ENCODE data around the gene TRRAP. TPM values are rescaled to one million over a fixed set of nuclear protein-coding genes. Genes with fewer than 3 reads are reported as not detected.

Gene TRRAP
- polyA plus RNA-seq, 1 donor: 24.7 TPM

DNA sequence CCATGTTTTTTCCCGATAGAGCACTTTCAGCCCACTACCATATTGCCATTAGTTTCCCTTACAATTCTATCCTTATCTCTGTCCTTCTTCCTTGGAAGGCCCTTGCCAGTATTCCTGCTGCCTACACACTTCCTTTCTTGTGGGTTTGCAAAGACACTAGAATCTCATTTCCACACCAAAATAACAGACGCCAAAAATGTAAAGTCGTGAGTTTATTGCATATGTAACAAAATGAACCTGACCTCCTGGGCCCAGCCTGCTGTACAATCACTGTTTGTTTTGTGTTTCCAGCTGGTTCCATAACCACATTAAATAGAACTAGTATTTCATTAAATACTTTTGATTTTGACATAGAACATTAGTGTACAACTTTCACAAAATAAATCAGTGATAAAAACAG, 148.9 kb downstream of the TRRAP start:
- no peak for DNase-seq
- Histone ChIP-seq H3K36me3 (ENCODE audit: control insufficient read depth, insufficient read depth, low read length) (peaks cover 48% of the 10 kb centered on the region), H3K27ac (ENCODE audit: low read length) (no peak overlapping the region), H3K4me3 (ENCODE audit: low read length) (no peak overlapping the region), H3K4me1 (ENCODE audit: control insufficient read depth, insufficient read depth, low read length) (no peaks in the 10 kb centered on the region), H3K27me3 (ENCODE audit: control insufficient read depth, insufficient read depth, low read length) (no peaks in the 10 kb centered on the region), H3K9me3 (ENCODE audit: control insufficient read depth, low read depth, low read length) (peaks cover 3% of the 10 kb centered on the region)
- no CpG with 5 or more reads among the region's 3 CpGs for WGBS (ENCODE audit: insufficient coverage, low lambda C conversion rate)

DNA sequence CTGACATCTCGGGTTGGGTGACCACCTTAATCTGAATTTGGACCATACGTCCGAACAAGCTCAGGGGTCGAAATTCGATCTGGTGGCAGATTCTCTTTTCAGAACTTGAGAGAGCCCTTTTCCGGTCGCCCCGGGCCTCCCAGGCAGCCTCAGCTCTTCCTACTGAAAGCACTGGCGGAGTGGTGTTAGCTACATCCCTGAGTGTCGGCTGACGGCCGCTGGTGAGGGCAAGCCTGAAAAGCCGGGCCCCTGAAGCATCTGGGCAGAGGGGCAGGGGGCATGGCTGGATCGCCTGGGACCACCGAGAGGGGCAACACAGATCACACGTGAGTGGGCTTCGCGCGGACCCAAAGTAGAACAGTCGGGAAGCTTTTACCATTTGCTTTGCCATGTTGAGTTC, 149.5 kb downstream of the TRRAP start:
- Histone ChIP-seq H3K27me3 (ENCODE audit: control insufficient read depth, insufficient read depth, low read length) (no peaks in the 10 kb centered on the region), H3K9me3 (ENCODE audit: control insufficient read depth, low read depth, low read length) (peaks cover 3% of the 10 kb centered on the region), H3K27ac (ENCODE audit: low read length) (no peak overlapping the region), H3K4me1 (ENCODE audit: control insufficient read depth, insufficient read depth, low read length) (no peaks in the 10 kb centered on the region), H3K4me3 (ENCODE audit: low read length) (no peak overlapping the region), H3K36me3 (ENCODE audit: control insufficient read depth, insufficient read depth, low read length) (peaks cover 51% of the 10 kb centered on the region)
- no CpG with 5 or more reads among the region's 20 CpGs for whole genome bisulfite sequencing (ENCODE audit: insufficient coverage, low lambda C conversion rate)
- DNase-seq: no peak

DNA sequence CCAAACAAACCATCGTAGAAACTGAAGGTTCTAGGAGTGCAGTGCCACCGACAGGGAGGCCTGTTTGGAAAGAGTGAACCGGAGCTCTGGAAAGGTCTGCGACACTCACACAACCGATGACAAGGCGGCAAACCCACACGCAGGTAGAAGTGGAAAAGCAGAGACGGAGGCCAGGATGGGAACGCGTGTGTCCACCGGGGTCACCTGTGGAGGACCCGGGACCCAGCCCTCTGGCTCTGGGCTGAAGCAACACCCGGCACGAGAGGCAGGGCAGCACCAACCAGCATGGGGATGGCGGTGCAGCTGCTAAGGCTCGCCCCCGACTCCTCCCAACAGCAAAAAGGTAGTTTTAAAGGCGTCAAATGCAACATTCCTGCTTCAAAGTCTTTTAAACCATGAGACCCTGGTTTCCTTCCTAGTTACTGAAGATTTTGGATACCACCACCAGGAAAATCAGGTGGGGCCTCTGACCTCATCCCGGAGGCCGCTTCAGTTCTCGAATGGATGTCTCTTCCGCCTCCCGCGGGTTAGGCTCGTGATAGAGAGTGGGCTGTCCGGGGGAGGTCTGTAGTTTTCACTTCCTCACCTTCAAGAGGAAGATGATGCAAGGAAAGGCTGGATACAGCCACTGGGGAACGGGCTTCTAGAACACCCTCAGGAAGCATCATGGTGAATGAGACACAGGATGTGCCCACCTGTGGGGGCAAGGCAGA, 150.1 kb downstream of the TRRAP start:
- Histone ChIP-seq H3K27ac (ENCODE audit: low read length) (no peak overlapping the region), H3K9me3 (ENCODE audit: control insufficient read depth, low read depth, low read length) (peaks cover 3% of the 10 kb centered on the region), H3K4me3 (ENCODE audit: low read length) (no peak overlapping the region), H3K27me3 (ENCODE audit: control insufficient read depth, insufficient read depth, low read length) (no peaks in the 10 kb centered on the region), H3K36me3 (ENCODE audit: control insufficient read depth, insufficient read depth, low read length) (peaks cover 56% of the 10 kb centered on the region), H3K4me1 (ENCODE audit: control insufficient read depth, insufficient read depth, low read length) (no peaks in the 10 kb centered on the region)
- DNase-seq: no peak
- no CpG with 5 or more reads among the region's 27 CpGs for WGBS (ENCODE audit: insufficient coverage, low lambda C conversion rate)

DNA sequence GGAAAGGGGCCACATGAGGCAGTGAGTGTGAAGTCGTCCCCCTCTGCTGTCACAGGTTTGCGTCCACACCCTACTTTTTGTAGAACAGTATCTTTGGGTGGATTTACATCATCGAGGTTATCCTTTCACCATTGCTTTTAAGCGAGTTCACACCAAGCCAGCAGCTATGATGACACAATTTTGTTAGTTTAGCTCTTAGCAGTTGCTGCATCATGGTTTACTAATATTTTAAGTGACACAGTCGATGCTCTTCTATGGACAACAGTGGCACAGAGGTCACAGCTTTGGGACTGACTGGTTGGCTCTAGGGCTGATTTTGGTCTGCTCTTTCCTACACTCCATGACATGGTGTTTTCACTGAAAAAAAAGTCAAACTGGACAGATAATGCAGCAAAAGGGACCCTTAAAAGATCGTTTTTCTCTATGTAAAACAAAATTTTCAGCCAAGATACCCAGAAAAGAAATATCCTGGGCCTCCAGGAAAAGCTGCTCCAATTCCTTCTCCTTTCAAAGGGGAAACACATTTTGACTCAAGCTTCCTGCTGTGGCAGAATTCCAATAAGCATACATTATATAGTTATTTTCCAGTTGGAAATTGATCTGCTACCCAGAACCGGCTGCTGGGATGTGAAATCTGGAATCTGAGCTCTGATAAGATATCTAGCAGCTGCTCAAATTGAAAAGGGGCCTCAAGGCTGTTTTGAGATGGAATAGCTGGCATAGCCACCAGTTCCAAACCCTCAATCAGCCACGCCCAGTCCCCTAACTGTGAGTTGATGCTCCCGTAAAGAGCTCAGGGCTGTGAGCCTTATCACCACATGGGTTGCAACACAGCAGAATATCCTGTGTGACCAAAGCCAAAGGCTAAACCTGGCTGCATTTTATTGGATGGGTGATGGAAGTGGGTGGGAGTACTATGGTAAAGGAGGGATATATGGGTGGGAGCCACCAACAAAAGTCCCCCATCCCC, 151.4 kb downstream of the TRRAP start:
- Histone ChIP-seq H3K4me1 (ENCODE audit: control insufficient read depth, insufficient read depth, low read length) (no peaks in the 10 kb centered on the region), H3K9me3 (ENCODE audit: control insufficient read depth, low read depth, low read length) (peaks cover 3% of the 10 kb centered on the region), H3K4me3 (ENCODE audit: low read length) (no peak overlapping the region), H3K27ac (ENCODE audit: low read length) (no peak overlapping the region), H3K27me3 (ENCODE audit: control insufficient read depth, insufficient read depth, low read length) (no peaks in the 10 kb centered on the region), H3K36me3 (ENCODE audit: control insufficient read depth, insufficient read depth, low read length) (peaks cover 69% of the 10 kb centered on the region)
- DNase-seq: no peak
- no CpG with 5 or more reads among the region's 9 CpGs for WGBS (ENCODE audit: insufficient coverage, low lambda C conversion rate)

DNA sequence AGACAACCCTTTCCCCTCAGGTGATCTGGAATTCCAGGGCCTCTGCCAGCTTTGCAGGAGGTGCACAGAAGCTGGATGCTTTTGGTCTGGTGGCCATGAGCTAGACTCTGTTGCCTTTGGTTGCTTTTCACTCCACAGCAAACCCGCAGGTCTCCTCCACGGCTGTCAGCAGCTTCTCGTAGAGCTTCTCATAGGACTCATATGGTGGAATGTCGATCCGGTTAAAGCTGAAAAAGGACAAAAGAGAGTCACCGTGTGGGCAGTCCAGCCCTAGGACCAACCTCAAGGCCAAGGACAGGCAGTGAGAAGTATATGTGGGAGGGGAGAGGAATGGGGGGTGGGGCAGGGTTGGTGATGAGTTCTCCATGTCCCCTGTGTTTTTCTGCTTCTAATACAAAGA, 152.1 kb downstream of the TRRAP start:
- Histone ChIP-seq H3K27ac (ENCODE audit: low read length) (no peak overlapping the region), H3K9me3 (ENCODE audit: control insufficient read depth, low read depth, low read length) (peaks cover 3% of the 10 kb centered on the region), H3K36me3 (ENCODE audit: control insufficient read depth, insufficient read depth, low read length) (peaks cover 76% of the 10 kb centered on the region), H3K4me1 (ENCODE audit: control insufficient read depth, insufficient read depth, low read length) (no peaks in the 10 kb centered on the region), H3K27me3 (ENCODE audit: control insufficient read depth, insufficient read depth, low read length) (no peaks in the 10 kb centered on the region), H3K4me3 (ENCODE audit: low read length) (no peak overlapping the region)
- no peak for DNase-seq
- no CpG with 5 or more reads among the region's 6 CpGs for WGBS (ENCODE audit: insufficient coverage, low lambda C conversion rate)

DNA sequence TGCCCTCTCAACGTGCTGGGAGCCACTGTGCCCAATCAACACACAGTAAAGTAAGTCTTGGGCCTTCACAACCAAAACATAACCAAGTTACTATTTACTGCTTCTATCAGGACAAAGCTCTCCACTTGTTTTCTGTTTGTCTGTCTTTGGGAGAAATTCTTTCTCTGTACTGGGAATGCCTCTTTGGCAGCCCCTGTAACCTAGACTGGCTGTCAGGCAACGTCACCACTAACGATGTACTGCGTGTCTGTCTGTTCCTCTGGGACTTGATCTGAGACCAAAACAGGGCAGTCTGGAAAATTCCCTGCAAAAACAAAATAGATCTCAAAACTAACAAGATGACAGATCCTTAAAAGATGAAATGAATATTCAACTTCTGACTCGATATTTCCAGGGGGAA, 152.6 kb downstream of the TRRAP start:
- H3K27me3 ChIP-seq (ENCODE audit: control insufficient read depth, insufficient read depth, low read length): no peaks in the 10 kb centered on the region
- H3K4me1 ChIP-seq (ENCODE audit: control insufficient read depth, insufficient read depth, low read length): no peaks in the 10 kb centered on the region
- H3K27ac ChIP-seq (ENCODE audit: low read length): no peak overlapping the region
- peaks cover 81% of the 10 kb centered on the region for H3K36me3 ChIP-seq (ENCODE audit: control insufficient read depth, insufficient read depth, low read length)
- no peak for DNase-seq
- peaks cover 3% of the 10 kb centered on the region for H3K9me3 ChIP-seq (ENCODE audit: control insufficient read depth, low read depth, low read length)
- WGBS (ENCODE audit: insufficient coverage, low lambda C conversion rate): no CpG with 5 or more reads among the region's 5 CpGs
- no peak overlapping the region for H3K4me3 ChIP-seq (ENCODE audit: low read length)

DNA sequence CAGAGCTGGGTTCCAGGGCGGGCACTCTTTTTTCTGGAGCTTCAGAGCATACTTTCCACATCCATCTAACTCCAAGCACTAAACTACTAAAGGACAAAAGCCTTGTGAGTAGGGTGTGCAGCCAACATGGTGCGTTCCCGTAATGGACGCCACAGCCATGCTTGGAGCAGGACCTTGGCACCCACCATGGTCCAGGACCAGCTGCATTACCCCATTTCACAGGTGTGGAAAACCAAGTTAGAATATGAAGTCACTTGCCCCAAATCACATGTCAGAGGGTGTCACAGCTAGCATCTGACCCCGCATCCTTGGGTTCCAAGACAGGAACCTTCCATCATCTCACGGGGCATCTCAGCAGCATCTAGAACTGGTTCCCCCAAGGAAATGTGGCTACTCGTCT, 153.2 kb downstream of the TRRAP start:
- no CpG with 5 or more reads among the region's 7 CpGs for WGBS (ENCODE audit: insufficient coverage, low lambda C conversion rate)
- Histone ChIP-seq H3K36me3 (ENCODE audit: control insufficient read depth, insufficient read depth, low read length) (peaks cover 86% of the 10 kb centered on the region), H3K9me3 (ENCODE audit: control insufficient read depth, low read depth, low read length) (peaks cover 3% of the 10 kb centered on the region), H3K27me3 (ENCODE audit: control insufficient read depth, insufficient read depth, low read length) (no peaks in the 10 kb centered on the region), H3K27ac (ENCODE audit: low read length) (no peak overlapping the region), H3K4me1 (ENCODE audit: control insufficient read depth, insufficient read depth, low read length) (no peaks in the 10 kb centered on the region), H3K4me3 (ENCODE audit: low read length) (no peak overlapping the region)
- no peak for DNase-seq

DNA sequence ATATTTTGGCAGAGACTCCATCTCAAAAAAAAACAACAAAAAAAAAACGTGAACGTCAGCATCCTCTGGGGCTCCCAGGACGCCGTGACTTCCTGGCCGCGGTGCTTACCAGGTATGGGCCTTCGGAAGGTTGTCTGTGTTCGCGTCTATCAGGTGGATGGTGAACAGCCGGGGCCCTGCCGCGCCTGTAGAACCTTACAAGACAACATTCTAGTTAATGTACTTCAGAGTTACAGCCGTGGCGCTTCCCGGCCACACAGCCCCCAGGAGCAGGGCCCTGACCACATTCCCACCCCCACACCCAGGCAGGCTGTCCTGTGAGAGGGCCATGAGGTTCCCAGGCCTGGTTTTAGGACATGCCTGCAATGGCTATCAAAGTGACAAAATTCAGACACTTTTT, 154.6 kb downstream of the TRRAP start:
- Histone ChIP-seq H3K27me3 (ENCODE audit: control insufficient read depth, insufficient read depth, low read length) (no peaks in the 10 kb centered on the region), H3K36me3 (ENCODE audit: control insufficient read depth, insufficient read depth, low read length) (peaks cover 94% of the 10 kb centered on the region), H3K4me3 (ENCODE audit: low read length) (no peak overlapping the region), H3K27ac (ENCODE audit: low read length) (no peak overlapping the region), H3K9me3 (ENCODE audit: control insufficient read depth, low read depth, low read length) (peaks cover 1% of the 10 kb centered on the region), H3K4me1 (ENCODE audit: control insufficient read depth, insufficient read depth, low read length) (no peaks in the 10 kb centered on the region)
- DNase-seq: no peak
- no CpG with 5 or more reads among the region's 15 CpGs for WGBS (ENCODE audit: insufficient coverage, low lambda C conversion rate)

DNA sequence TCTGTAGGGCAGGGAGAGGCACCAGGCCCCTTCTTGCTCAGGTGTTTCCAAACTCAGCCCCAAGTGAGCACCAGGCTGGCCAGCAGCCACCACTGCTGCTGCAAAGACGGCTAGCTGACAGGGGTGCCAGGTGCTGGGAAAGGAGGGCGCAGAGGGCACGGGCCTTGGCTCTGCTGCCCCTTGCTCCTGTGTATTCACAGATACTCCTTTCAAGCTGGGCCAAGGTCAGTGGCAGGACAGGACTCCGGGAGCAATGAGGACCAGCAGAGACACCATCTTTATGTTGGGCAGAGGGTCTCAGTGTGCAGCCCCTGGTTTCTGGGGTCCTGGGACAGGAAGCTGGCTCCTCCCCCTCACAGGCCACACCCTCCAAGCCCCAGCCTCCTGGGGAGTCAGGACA, 155.4 kb downstream of the TRRAP start:
- Histone ChIP-seq H3K36me3 (ENCODE audit: control insufficient read depth, insufficient read depth, low read length) (peaks cover 95% of the 10 kb centered on the region), H3K9me3 (ENCODE audit: control insufficient read depth, low read depth, low read length) (no peaks in the 10 kb centered on the region), H3K27me3 (ENCODE audit: control insufficient read depth, insufficient read depth, low read length) (no peaks in the 10 kb centered on the region), H3K4me3 (ENCODE audit: low read length) (no peak overlapping the region), H3K4me1 (ENCODE audit: control insufficient read depth, insufficient read depth, low read length) (no peaks in the 10 kb centered on the region), H3K27ac (ENCODE audit: low read length) (no peak overlapping the region)
- DNase-seq: no peak
- WGBS (ENCODE audit: insufficient coverage, low lambda C conversion rate): no CpG with 5 or more reads among the region's 4 CpGs

DNA sequence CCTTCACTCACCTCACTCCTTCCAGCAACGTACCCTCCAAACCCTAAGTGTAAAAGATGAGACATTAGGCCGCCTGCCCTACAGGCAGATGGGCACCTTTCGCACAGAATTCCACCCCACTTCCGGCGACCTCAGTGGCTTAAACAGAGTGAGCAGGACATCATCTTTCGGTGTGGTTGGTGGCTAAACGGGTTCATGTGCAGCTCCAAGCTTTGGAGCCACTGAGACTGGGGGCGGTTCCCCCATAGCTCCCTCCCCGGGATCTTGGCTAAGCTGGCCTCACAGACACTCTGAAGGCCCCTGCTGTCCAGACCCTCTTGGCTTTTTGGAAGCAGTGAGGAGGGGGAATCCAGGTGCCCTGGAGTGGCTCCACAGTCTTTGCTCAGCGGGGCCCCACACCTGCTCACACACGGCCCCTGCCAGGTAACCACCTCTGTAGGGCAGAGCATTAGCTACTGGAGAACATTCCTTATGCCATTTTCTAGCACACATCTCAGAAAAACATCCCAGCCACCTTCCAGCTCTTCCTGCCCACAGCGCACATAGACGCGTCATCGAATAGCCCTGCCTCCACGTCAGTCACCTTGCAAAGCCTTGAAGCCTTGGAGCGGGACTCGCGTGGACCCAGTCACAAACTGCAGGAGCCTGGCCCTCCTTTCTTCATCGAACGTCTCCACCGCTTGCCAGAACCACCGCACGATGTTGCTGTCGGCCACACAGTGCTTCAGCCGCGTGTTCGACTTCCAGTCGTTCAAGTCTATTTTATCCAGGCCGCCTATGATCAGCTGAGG, 156.8 kb downstream of the TRRAP start:
- peaks cover 1% of the 10 kb centered on the region for H3K9me3 ChIP-seq (ENCODE audit: control insufficient read depth, low read depth, low read length)
- WGBS (ENCODE audit: insufficient coverage, low lambda C conversion rate): no CpG with 5 or more reads among the region's 30 CpGs
- peaks cover 91% of the 10 kb centered on the region for H3K36me3 ChIP-seq (ENCODE audit: control insufficient read depth, insufficient read depth, low read length)
- H3K4me3 ChIP-seq (ENCODE audit: low read length): no peak overlapping the region
- no peak for DNase-seq
- H3K27ac ChIP-seq (ENCODE audit: low read length): no peak overlapping the region
- no peaks in the 10 kb centered on the region for H3K4me1 ChIP-seq (ENCODE audit: control insufficient read depth, insufficient read depth, low read length)
- H3K27me3 ChIP-seq (ENCODE audit: control insufficient read depth, insufficient read depth, low read length): no peaks in the 10 kb centered on the region
